Motor neuron (in vitro differentiated cells): ENCODE results near the gene UCHL3. TPM values are rescaled to one million over a fixed set of nuclear protein-coding genes. Genes with fewer than 3 reads are reported as not detected.
A peak's percentile ranks its signal among the peaks of the same experiment; 100 is the strongest.

Experiments used
- ATAC-seq, 8 experiments: fragments of 200-7000 bp; cut with Tn5 transposase; replicated peaks in 6 of 8; 2 replicates each; pipeline ENCODE4 v1.8.0; 2021; ENCODE audit warnings: mild to moderate bottlenecking in 8 of 8, moderate library complexity in 8 of 8
- H3K27ac ChIP-seq, 2 donors: fragments of 250-450 bp; sonication (Bioruptor Pico); 2 replicates each; pipeline ENCODE4 v1.9.0; 2021; ENCODE audit warnings: antibody characterized with exemption in 2 of 2, mild to moderate bottlenecking in 2 of 2, moderate library complexity in 1 of 2
- H3K4me1 ChIP-seq, 2 donors: fragments of 250-450 bp; sonication (Bioruptor Pico); replicated peaks in 1 of 2; 2 replicates each; pipeline ENCODE4 v1.6.1; 2021; ENCODE audit warnings: antibody characterized with exemption in 2 of 2, mild to moderate bottlenecking in 2 of 2, moderate library complexity in 1 of 2
- H3K4me3 ChIP-seq, 5 donors: fragments of 250-450 bp; sonication (Bioruptor Pico); 2 replicates each; pipeline ENCODE4 v1.9.0; 2021; ENCODE audit warnings: antibody characterized with exemption in 5 of 5, mild to moderate bottlenecking in 5 of 5, moderate library complexity in 4 of 5
- WGBS, 10 experiments: fragments of 450-650 bp; shearing (Covaris generic); methylation state at CpG; one replicate each; pipeline ENCODE4 v1.0.0; 2022; 5-methylcytosine and 5-hydroxymethylcytosine counted together
- in situ Hi-C, 9 experiments: fragments of 400-800 bp; cut with MboI; loops; one replicate each; pipeline ENCODE4 v1.15.0; 2021; ENCODE audit warnings: low sequenced_read_pairs in 9 of 9, low pct_unique_long_range_greater_than_20kb in 2 of 9; ENCODE audit not compliant: unreplicated experiment in 9 of 9
- total RNA-seq, 8 experiments: library from RNA; unstranded; fragments of 300-600 nt; gene quantifications; 2 replicates each; pipeline versions ENCODE4 v1.2.3 to v1.2.4, GENCODE V29; 2022

Gene UCHL3
- total RNA-seq, 8 experiments from 2014 or later = 31.5 to 48.6 (median 44.5) TPM

- no peak for ATAC-seq
- H3K27ac ChIP-seq = no peak overlapping the region
- no peak overlapping the region for H3K4me3 ChIP-seq
- H3K4me1 ChIP-seq = peaks cover 0 to 7% of the 10 kb centered on the region in 2 donors
- in situ Hi-C loops = no loop called here
- 67 to 100% (median 86%) methylated on average over 1 to 6 of the region's 6 CpGs; no CpG with 5 or more reads in 1 of the 10 experiments for WGBS, 10 experiments
Observed at GRCh38 chr13:75641026-75641425, 91.4 kb downstream of the UCHL3 start.

GRCh38 chr13:75643182-75643581 lies 93.6 kb downstream of the UCHL3 start:
- 58 to 100% (median 100%) methylated on average over 1 of the region's 1 CpG; no CpG with 5 or more reads in 3 of the 10 experiments for WGBS, 10 experiments
- ATAC-seq = no peak
- H3K27ac ChIP-seq = no peak overlapping the region
- in situ Hi-C loops = no loop called here
- H3K4me3 ChIP-seq = no peak overlapping the region
- H3K4me1 ChIP-seq = no peaks in the 10 kb centered on the region

- Histone ChIP-seq H3K4me3 (no peak overlapping the region), H3K4me1 (no peaks in the 10 kb centered on the region), H3K27ac (no peak overlapping the region)
- no peak for ATAC-seq
- in situ Hi-C loops = no loop called here
Observed at GRCh38 chr13:75643693-75644092, 94.1 kb downstream of the UCHL3 start.

- no peaks in the 10 kb centered on the region for H3K4me1 ChIP-seq
- ATAC-seq = no peak
- no peak overlapping the region for H3K4me3 ChIP-seq
- in situ Hi-C loops = no loop called here
- whole genome bisulfite sequencing, 10 experiments = 80 to 100% (median 96%) methylated on average over 1 to 3 of the region's 3 CpGs; no CpG with 5 or more reads in 1 of the 10 experiments
- no peak overlapping the region for H3K27ac ChIP-seq
Observed at GRCh38 chr13:75645141-75645540, 95.5 kb downstream of the UCHL3 start.

GRCh38 chr13:75647126-75647784 lies 97.7 kb downstream of the UCHL3 start:
- H3K4me3 ChIP-seq = no peak overlapping the region
- H3K4me1 ChIP-seq = no peaks in the 10 kb centered on the region
- H3K27ac ChIP-seq = no peak overlapping the region
- in situ Hi-C loops = no loop called here
- whole genome bisulfite sequencing, 10 experiments = 17 to 89% (median 67%) methylated on average over 1 of the region's 1 CpG; no CpG with 5 or more reads in 1 of the 10 experiments
- no peak for ATAC-seq

GRCh38 chr13:75648446-75648845 lies 98.9 kb downstream of the UCHL3 start:
- Histone ChIP-seq H3K4me1 (no peaks in the 10 kb centered on the region), H3K4me3 (no peak overlapping the region), H3K27ac (no peak overlapping the region)
- no peak for ATAC-seq
- 70 to 100% (median 92%) methylated on average over 1 to 2 of the region's 2 CpGs for WGBS, 10 experiments
- in situ Hi-C loops = no loop called here

- in situ Hi-C loops = no loop called here
- H3K4me3 ChIP-seq = no peak overlapping the region
Observed at GRCh38 chr13:75651013-75651412, 101.4 kb downstream of the UCHL3 start.

GRCh38 chr13:75652726-75653125 lies 103.1 kb downstream of the UCHL3 start:
- ATAC-seq = no peak
- in situ Hi-C loops = no loop called here
- no peak overlapping the region for H3K27ac ChIP-seq
- WGBS, 10 experiments = 58 to 100% (median 88%) methylated on average over 1 to 2 of the region's 2 CpGs
- no peak overlapping the region for H3K4me3 ChIP-seq
- no peaks in the 10 kb centered on the region for H3K4me1 ChIP-seq

More at GRCh38 chr13:75651013-75651412, 101.4 kb downstream of the UCHL3 start:
- WGBS, 10 experiments = 14 to 100% (median 71%) methylated on average over 1 to 2 of the region's 2 CpGs; no CpG with 5 or more reads in 1 of the 10 experiments
- Histone ChIP-seq H3K4me1 (no peaks in the 10 kb centered on the region), H3K27ac (no peak overlapping the region)
- peak in 1 of 8 experiments; percentile 62 for ATAC-seq

Other genes with a start within 250 kb of the UCHL3 start
- 10 to 100 TPM in 2 of 8 experiments, 1 to 10 TPM in 6; 5.3 to 13.3 (median 7.7) TPM for gene TBC1D4, start 67.6 kb upstream of the UCHL3 start, total RNA-seq
- 100 to 1,000 TPM; 111 to 621 (median 305) TPM for gene COMMD6, start 11.9 kb upstream of the UCHL3 start, total RNA-seq
- gene LMO7, start 86.5 kb downstream of the UCHL3 start, total RNA-seq = 1,000 to 10,000 TPM in 1 of 8 experiments, 100 to 1,000 TPM in 2, 10 to 100 TPM in 1, 1 to 10 TPM in 4; 3.5 to 1,519 (median 32.1) TPM